GM21528 (cell line): Measurements from ENCODE around the gene STX16.
"Not testable (repeated sequence)": the region's sequence is repeated elsewhere in the genome, so short reads cannot be mapped to it uniquely, and the experiment has no call there.

Experiments used
- ATAC-seq: cut with Tn5 transposase; IDR thresholded peaks from one replicate; pipeline ENCODE4 v1.9.1; 2021; ENCODE audit warnings: mild to moderate bottlenecking, moderate library complexity; ENCODE audit not compliant: unreplicated experiment, low FRiP score

Gene STX16

GRCh38 chr20:58635279-58635665, 15.8 kb upstream of the STX16 start:
- no peak for ATAC-seq

DNA sequence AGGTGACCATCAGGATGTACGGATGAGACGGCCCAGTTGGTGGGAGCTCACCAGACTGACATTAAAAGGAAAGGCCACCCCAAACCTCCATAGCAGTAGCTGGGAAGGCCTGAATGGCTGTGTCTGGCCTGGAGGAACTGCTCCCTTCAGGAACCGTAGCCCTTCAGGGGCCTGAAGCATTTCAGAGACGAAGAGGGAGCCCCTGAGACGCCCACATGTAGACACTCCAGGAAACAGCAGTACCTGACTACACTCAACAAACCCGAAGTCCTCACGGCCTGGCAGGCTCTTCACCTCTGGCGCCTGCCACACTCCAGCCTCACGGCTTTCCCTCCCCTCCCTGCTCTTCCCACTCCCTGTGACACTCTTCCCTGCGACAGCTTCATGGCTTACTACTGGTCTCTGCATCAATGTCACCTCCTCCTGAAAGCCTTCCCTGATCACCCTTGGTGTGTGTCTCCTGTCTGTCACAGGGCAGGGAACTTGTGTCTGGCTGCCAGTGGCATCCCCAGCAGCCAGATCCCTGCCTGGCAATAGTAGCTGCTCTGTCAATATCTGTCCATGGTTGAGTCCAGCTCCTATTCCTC, 14.6 kb upstream of the STX16 start:
- ATAC-seq = no peak

GRCh38 chr20:58636983-58637421, 14.1 kb upstream of the STX16 start:
- no peak for ATAC-seq

DNA sequence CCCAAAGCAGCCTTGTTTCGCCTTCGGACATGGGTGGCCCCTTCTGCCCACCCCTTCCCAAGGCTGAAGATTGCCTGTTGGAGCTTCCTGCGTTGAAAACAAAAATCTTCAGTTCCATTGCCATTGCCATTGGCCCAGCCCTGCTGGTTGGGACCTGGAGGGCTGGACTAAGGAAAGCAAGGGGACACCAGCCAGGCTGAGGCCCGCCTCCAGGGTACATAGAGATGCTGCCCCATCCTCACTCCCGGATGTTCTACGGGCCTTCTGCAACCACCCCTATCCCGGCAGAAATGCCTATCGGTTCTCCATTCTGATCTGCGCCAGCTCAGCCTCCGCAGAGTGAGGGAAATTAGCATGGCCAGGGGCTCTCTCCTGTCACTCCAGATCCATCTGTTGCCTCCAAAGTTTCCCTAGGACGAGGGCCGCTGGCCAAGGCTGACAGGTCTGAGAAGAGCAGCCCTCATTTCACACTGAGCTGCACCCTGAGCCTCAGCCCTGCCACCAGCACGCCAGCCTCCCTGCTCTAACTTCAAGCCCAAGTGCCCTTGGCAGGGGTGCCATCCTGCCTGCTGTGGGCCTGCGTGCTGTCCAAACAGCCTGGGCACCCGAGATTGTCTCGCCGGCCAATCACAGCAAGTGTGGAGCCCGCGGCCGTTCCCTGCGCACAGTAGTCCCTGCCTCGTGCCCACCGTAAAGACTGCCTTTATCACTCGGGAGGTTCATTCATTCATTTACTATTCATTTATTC, 13.4 kb upstream of the STX16 start:
- no peak for ATAC-seq

- ATAC-seq = no peak
Observed at GRCh38 chr20:58638467-58639181, 12.5 kb upstream of the STX16 start.

- no peak for ATAC-seq
Observed at GRCh38 chr20:58639182-58640146, 11.6 kb upstream of the STX16 start.

- no peak for ATAC-seq
Observed at GRCh38 chr20:58640446-58640845, 10.6 kb upstream of the STX16 start.

DNA sequence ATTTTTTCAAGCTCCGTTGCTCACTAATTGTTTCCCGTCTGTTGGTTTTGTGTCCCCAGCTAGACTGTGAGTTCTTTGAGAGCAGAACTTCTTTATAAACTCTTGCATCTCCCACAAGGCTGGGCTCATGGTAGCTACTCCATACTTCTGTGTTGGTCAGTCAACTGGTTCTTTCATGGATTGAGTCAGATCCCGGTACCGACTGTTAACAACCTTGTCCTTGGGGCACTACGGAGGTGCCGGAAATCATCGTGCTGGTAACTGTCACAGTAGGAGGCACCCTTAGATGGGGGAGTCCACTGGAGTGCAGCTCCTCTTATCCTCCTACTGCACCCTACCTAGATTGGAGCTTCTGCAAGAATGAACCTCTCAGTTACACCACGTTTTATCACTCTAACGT, 8.6 kb upstream of the STX16 start:
- ATAC-seq = no peak

DNA sequence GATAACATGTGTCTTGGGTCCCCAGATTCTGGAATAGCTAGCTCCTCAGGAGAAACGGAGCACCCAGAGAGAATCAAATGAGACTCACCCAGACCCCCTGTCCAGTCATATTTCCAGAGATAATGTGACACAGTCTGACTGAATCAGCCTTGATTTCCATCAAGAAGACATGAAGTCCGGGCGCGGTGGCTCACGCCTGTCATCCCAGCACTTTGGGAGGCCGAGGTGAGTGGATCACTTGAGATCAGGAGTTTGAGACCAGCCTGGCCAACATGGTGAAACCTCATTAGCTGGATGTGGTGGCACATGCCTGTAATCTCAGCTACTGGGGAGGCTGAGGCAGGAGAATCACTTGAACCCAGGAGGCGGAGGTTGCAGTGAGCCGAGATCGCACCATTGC, 8.2 kb upstream of the STX16 start:
- not testable (repeated sequence) for ATAC-seq

DNA sequence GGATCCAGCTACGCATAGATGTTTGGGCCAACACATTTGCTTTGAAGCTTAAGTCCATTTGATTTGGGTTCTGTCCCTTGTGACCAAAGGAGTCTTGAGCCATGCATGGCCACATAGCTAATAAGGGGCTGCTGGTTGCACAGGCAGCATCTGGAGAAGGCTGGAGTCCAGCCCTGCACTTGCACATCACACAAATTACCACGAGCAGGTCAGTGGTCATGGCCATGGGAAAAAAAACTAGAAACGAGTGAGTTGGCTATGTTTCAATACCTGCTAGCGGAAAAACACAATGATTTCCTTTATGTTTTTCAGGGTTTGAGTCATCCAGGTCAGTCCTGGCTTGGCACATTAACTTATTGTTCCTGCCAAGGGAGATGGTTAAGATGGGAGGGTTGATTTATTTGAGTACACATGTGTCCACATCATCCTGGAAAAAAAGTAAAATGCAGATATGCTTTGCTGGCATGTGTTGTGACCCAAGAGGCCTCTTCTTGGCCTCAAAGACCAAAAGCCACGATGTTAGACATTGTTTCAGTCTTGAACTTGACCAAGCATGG, 5.6 kb upstream of the STX16 start:
- ATAC-seq = no peak

- ATAC-seq = no peak
Observed at GRCh38 chr20:58646257-58646656, 4.8 kb upstream of the STX16 start.

- no peak for ATAC-seq
Observed at GRCh38 chr20:58646703-58647102, 4.4 kb upstream of the STX16 start.

- no peak for ATAC-seq
Observed at GRCh38 chr20:58647162-58647795, 3.8 kb upstream of the STX16 start.

DNA sequence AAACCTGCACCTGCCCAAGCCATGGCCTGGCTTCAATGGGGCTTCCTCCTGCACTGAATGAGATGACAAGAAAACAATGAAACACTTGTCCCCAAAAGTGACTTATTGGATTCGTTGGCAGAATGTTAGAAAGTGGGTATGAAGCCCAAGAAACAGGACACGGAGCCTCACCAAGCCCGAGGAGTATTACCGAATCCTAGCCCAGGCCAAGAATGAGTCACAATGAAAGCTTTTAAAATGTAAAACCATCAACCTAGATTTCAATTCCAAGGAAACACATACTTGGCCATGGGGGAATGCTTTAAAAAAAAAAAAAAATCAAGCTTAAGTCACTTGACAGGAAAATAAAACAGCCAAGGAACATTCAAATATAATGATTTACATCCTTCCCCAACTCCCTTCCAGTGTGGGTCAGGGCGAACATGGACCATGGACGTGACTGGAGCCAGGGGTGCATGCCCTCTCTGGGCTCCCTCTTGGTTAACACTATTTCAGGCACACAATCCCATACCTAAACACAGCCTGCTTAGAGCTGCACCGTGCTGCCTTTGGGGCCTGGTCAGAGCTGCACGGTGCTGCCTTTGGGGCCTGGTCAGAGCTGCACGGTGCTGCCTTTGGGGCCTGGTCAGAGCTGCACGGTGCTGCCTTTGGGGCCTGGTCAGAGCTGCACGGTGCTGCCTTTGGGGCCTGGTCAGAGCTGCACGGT, 3.1 kb upstream of the STX16 start:
- no peak for ATAC-seq

- not testable (repeated sequence) for ATAC-seq
Observed at GRCh38 chr20:58648502-58648825, 2.6 kb upstream of the STX16 start.

- no peak for ATAC-seq
Observed at GRCh38 chr20:58649288-58650180, 1.5 kb upstream of the STX16 start.

DNA sequence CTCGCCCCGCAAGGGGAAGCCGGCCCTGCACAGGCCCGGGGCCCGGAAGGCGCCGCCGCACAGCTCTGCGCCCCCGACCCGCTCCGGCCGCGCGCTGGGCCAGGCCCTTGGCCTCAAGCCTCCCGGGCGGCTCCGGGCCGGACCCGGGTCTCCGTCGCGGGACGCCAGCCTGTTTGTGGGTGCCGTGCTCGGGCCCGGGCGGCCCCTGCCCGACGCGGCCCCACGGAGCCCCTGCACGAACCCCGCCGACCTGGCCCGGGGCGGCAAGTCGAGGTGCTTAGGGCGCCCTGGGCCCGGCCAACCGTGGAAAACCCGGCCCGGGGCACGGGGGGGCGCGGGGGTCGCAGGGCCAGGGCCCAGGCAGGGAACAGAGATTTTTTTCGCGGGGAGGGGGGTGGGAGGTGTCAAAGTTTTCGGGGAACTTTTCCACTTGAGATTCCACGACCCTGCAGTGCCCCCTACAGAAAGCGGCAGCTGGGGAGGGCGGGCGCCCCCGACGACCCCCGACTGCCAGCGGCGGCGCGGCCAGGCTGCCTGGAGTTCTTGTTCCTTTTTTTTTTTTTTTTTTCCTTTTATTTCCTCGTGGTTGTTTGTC, 805 bp upstream of the STX16 start:
- peak; percentile 21 for ATAC-seq

DNA sequence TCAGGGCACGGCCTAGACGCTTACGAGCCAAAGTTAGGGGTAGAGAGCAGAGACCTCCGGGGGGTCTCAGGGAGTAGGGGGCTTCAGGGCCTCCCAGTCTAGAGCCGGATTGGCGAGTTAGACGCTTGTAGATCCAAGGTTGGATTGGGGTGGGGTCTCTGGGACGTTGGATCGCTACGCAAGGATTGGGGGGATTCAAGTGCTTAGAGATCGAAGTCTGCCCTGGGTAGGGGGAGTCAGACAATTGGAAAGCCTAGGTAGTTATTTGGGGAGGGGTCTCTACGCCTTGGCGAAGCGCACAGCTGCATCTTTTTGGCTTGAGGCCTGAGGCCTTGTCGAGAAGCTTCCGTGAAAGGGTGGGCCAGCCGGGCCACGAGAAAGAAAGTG, 469 bp downstream of the STX16 start:
- ATAC-seq = no peak
